ENCODE measurements around the gene CREB3L2.

The CREB3L2 gene

DNA sequence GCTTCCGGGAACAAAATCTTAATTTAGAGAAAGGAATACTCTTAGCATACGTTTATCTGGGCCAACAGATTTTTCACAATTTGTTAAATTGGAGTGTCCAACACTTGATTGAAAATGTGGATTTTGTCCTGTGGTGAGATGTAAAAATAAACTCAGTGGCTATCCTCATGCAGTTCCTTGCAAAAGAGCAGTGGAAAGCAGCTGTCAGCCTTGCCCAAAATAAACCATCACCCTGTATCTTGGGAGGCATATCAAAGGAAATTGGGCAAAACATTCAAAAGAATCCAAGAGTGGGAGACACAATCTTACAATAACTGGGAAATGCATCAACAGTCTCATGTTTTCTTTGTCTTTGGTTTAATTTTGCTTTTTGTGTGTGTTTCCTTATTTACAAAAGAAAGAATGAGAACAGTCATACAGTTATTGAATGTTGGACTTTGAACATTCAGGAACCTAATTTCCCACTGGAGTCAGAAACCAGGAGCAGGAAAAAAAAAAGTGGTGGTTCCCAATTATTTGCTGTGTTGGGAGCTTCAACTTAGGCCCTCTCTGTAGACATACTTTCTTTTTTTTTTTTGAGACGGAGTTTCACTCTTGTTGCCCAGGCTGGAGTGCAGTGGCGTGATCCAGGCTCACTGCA, 110.8 kb downstream of the CREB3L2 start:
- no peak for DNase-seq

DNA sequence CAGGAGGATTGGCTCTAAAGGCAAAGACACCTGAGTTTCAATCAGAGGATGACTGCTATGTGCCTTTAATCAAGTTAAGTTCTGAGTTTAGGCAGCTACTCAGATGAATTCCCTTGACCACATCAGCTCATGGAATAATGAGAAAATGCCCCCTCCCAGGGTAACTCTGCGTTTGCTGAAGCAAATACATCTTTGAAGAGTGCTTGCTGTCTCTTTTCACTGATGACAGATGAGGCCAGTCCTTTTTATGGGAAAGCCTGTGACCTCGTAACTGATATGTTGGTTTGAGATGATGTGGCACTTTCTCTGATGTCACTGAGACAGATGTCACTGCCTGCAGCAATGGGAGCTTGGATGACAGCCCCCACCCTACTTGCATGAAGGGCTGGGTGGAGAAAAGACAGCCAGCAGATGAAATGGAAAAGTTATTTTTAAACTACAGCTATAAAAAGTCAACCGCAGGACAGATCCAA, 111.4 kb downstream of the CREB3L2 start:
- no peak for DNase-seq

GRCh38 chr7:137888241-137888640, 113.6 kb downstream of the CREB3L2 start:
- DNase-seq: no peak

DNA sequence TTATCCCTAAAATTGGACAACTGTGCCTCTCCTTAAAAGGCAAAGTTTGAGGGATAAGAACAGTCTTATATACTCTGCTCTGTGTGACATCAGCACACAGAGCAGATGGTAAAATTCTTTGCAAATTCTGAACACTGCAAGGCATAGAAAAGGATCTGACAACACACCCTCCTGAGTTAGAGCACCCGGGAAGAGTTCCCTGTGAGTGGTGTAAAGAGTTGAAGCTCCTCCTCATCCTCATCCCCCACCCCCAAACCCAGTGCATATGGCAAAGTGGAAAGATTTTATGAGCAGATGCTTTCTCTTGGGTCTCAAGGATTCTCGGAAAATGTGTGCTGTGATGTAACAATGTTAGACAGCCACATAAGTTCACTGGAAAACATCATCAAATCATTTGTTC, 115.1 kb downstream of the CREB3L2 start:
- no peak for DNase-seq

DNA sequence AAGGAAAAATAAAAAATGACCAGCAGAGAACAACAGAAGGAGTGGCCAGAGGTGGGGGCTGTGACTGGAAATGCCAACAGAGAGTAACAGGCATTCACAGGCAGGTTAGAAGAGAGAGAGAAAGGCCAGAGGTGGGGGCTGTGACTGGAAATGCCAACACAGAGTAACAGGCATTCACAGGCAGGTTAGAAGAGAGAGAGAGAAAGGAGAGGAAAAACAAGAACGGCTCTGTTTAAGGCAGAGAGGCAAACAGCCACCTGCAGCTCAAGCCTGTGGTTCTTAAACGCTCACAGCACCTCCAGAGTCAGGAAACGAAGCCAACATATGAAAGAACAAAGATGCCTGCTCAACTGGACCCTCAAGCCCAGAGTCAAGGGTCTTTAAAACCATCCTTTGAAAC, 115.6 kb downstream of the CREB3L2 start:
- DNase-seq: no peak

- DNase-seq: no peak
Measured at GRCh38 chr7:137885678-137886077, 116.2 kb downstream of the CREB3L2 start.

DNA sequence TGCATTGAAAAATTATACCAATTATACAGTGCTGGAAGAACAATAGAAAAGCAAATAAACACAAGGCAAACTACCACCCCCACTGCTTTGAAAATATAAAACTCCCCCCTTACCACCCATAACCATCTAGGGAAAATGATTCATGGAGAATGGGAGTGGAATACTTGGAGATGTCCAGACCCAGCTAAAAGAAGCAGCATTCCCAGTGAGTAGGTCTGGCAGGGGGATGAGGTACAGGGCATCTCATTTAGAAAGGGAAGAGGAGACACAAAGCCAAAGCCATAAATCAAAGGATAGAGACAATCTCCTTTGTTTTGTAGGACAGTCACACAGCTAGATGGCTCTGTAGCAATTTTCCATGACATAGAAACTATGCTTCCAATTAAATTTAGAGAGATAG, 119.1 kb downstream of the CREB3L2 start:
- DNase-seq: no peak

- DNase-seq: no peak
Measured at GRCh38 chr7:137882261-137882668, 119.6 kb downstream of the CREB3L2 start.

GRCh38 chr7:137881607-137882260, 120.2 kb downstream of the CREB3L2 start:
- no peak for DNase-seq

GRCh38 chr7:137880432-137880831, 121.5 kb downstream of the CREB3L2 start:
- DNase-seq: no peak

DNA sequence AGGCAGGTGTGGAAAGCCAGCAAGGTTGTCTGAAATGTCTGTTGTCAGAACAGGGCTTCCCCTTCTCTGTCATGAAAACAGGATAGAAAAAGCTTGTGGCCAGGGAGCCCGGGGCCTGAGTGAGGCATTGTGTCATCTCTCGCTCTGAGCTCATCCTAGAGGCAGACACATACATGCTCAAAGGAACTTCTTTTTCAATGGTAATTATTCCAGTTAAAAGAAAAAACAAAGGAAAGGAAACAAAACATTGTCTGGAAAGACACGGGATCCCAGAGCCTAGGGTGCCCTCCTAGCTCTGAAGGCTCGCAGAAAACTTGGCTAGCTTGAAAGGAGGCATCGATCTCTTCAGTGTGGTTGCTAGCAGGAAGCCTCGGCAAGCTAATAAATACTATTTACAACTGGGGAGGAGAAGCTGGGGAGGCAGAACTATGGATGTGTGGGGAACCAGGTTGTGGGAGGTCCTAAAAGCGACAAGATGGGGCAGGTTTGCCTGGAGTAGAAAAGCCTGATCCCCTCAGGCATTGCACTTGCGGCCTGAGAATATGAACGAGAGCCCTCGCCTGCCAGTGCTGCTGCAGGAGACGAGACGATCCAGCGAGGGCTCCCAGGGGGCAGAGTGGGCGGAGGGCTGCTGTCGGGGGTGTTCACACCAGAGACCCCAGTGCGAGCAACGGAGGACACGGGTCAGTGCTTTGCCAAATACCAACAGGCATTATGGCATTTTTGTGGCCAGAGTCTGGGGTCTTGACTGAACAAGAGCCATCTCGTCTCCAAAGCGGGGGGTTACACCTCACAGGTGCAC, 122.3 kb downstream of the CREB3L2 start:
- DNase-seq: no peak

DNA sequence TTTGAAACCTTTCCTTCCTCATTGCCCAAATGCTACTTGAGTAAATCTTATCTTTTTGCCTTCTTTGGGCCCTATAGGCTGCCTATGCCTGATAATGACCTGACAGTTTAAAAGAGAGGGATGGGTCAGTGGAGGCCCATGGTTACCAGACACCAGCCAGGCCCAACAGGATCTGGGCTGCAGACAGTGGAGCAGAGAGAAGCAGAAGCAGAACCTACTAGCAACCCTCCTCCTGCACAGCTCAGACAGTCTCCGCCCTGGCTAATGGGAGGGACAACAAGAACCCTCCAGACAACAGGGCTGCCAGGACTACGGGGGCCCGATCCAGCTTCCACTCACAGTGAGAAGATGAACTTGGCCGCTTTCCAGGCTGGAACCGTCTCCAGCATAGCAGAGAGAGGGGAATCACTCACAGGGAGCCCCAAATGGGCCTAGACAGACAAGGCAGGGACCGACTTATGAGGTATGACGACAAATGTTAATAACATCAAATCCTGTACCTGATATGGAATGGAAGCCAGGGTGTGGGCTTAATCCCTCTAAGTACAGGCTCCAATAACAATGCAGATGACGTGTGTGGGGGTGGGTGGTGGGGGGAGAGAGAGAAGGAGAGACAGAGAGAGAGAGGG, 123.4 kb downstream of the CREB3L2 start:
- no peak for DNase-seq

GRCh38 chr7:137877027-137877675, 124.7 kb downstream of the CREB3L2 start:
- DNase-seq: no peak

- no peak for DNase-seq
Measured at GRCh38 chr7:137875746-137876145, 126.1 kb downstream of the CREB3L2 start.

- DNase-seq: no peak
Measured at GRCh38 chr7:137873979-137874777, 127.7 kb downstream of the CREB3L2 start.

- no peak for DNase-seq
Measured at GRCh38 chr7:137873524-137873923, 128.4 kb downstream of the CREB3L2 start.

- DNase-seq: no peak
Measured at GRCh38 chr7:137871170-137871915, 130.5 kb downstream of the CREB3L2 start.

GRCh38 chr7:137870684-137871083, 131.2 kb downstream of the CREB3L2 start:
- DNase-seq: no peak

DNA sequence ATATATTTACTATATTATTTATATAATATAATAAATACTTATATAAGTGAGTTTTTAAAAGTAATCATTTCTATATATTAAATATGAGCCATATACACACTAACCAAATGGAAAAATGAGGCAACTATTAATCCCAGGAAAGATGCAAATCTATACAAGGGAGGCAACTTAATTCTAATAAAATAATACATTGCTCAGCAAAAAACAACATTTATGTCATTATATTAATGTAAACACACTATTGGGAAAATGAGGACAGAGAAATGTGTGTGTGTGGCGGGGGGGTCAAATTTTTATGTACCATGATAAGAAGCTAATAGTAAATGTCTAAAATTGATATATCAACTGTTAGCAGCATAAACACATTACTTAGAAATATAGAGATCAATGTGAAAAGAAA, 131.8 kb downstream of the CREB3L2 start:
- DNase-seq: no peak

DNA sequence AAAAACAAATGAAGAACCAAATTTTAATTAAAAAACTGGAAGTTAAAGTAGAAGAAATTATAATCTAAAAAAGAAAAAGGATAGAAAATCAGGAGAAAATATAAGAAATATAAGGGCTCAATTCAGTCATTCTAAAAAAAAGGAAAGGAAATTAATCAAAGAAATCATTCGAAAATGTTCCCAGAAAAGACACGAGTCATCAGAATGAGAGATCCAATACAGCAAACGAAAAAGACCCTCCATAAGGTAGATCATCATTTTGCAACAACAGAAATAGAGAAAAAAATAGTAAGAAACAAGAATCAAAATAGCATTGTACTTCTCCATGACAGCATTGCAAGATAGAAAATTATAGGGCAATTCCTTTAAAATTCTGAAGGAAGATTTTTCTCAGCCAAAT, 132.6 kb downstream of the CREB3L2 start:
- DNase-seq: no peak

DNA sequence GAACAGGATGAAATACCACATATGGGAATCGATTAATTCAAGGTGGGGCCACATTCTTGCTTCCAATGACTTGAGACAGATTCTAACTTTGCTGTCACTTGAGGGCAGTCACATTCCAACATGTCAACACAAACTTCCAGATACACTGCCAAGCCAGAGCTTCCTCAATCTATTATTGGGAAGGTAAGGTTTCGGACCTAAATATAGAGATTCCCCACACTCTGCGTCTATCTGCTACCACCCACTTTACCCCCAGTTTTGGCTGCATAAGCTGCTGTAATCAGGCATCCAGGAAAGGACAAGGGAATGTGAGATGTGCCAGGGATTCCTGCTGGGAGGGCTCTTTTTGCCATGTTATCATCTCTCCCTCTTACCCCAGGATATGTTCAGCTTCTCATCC, 134.6 kb downstream of the CREB3L2 start:
- no peak for DNase-seq

Measured in CD4-positive, alpha-beta T cell treated with Interleukin-1 beta for 1 hour (primary cell).